IPS DF 6.9 (cell line): Measurements from ENCODE around the gene NOX5.

ENCODE experiments used
- DNase-seq: peaks from one replicate; pipeline ENCODE4 v3.0.0-alpha.2; 2013; ENCODE audit warnings: low read depth, low spot score
- H3K27ac ChIP-seq: one replicate; pipeline ENCODE4 v1.5.1; 2013; ENCODE audit warnings: low read length, control low read depth
- H3K27me3 ChIP-seq: 2 replicates; pipeline ENCODE4 v1.6.1; 2013; ENCODE audit warnings: mild to moderate bottlenecking, low read length; ENCODE audit not compliant: control insufficient read depth, insufficient read depth
- H3K36me3 ChIP-seq: 2 replicates; pipeline ENCODE4 v1.6.1; 2013; ENCODE audit warnings: low read length; ENCODE audit not compliant: control insufficient read depth, insufficient read depth
- H3K4me1 ChIP-seq: 2 replicates; pipeline ENCODE4 v1.6.1; 2013; ENCODE audit warnings: low read length; ENCODE audit not compliant: control insufficient read depth, insufficient read depth
- H3K4me3 ChIP-seq: 2 replicates; pipeline ENCODE4 v1.5.1; 2013; ENCODE audit warnings: mild to moderate bottlenecking, low read length
- H3K9me3 ChIP-seq: 2 replicates; pipeline ENCODE4 v1.6.1; 2013; ENCODE audit warnings: low read length, inconsistent platforms; ENCODE audit not compliant: control insufficient read depth, insufficient read depth
- WGBS: extraction: QIAGEN DNeasy Blood & Tissue Kit; methylation state at CpG from one replicate; pipeline ENCODE4 v1.1.7; 2013; ENCODE audit warnings: mixed read lengths, missing lambda C conversion rate; ENCODE audit not compliant: insufficient read length, insufficient coverage; 5-methylcytosine and 5-hydroxymethylcytosine counted together

NOX5 gene

DNA sequence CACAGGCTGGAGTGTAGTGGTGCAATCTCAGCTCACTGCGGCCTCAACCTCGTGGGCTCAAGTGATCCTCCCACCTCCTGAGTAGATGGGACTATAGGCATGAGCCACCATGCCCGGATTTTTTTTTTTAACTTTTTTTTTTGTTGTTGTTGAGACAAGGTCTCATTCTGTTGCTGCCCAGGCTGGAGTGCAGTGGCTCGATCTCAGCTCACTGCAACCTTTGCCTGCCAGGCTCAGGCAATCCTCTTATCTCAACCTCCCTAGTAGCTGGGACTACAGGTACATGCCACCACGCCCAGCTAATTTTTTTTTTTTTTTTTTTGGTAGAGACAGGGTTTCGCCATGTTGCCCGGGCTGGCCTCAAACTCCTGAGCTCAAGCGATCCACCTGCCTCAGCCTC lies 64.1 kb downstream of the NOX5 start:
- H3K27me3 ChIP-seq: no peaks in the 10 kb centered on the region
- H3K4me1 ChIP-seq: peaks cover 7% of the 10 kb centered on the region
- no peak for DNase-seq
- no CpG with 5 or more reads among the region's 8 CpGs for WGBS
- no peak overlapping the region for H3K4me3 ChIP-seq
- H3K36me3 ChIP-seq: no peaks in the 10 kb centered on the region
- H3K9me3 ChIP-seq: no peaks in the 10 kb centered on the region
- H3K27ac ChIP-seq: no peak overlapping the region

DNA sequence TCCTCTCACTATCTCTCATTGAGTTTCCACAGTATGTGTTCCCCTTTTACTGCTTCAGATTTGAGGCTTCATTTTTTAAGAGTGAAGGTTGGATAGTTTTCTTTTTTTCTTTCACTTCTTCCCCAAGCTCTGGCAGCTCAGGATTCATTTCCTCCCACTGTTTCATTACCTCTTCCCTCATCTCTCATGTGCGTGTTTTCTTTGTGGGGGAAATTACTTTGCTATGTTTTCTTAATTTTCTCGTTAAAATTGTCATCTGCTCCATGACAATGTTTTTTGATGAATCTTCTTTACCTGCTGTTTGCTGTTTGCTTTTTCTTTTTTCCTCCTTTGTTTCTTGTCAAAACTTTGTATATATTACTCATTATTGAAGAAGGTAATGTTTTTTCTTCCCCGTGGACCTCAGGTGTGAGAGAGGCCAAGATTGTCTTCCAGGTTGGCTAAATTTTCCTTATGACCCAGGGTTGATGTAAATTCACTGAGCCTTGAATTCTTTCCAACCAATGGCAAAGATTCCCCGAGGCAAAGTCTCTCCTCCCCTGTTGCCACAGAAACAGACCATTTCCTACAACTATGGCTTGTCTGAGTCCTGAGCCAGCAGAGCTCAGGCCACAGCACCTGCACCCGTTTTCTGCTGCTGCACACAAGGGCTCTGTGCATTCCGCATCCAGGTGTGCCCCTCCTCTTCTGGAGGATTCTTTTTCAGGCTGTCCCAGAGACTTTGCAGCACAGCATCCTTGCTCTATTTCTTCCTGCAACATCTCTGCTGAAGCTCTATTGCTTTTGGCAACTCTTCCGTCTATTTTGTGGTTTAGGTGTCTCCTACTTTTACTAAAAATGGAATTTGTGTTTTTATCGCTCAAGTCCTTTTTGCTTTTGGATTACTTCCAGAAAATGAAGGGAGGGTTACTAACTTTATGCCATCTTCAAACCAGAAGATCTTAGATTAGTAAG lies 66.1 kb downstream of the NOX5 start:
- no peaks in the 10 kb centered on the region for H3K36me3 ChIP-seq
- no peaks in the 10 kb centered on the region for H3K9me3 ChIP-seq
- no peak for DNase-seq
- peaks cover 10% of the 10 kb centered on the region for H3K4me1 ChIP-seq
- H3K4me3 ChIP-seq: no peak overlapping the region
- H3K27me3 ChIP-seq: no peaks in the 10 kb centered on the region
- H3K27ac ChIP-seq: no peak overlapping the region
- no CpG with 5 or more reads among the region's 8 CpGs for WGBS

DNA sequence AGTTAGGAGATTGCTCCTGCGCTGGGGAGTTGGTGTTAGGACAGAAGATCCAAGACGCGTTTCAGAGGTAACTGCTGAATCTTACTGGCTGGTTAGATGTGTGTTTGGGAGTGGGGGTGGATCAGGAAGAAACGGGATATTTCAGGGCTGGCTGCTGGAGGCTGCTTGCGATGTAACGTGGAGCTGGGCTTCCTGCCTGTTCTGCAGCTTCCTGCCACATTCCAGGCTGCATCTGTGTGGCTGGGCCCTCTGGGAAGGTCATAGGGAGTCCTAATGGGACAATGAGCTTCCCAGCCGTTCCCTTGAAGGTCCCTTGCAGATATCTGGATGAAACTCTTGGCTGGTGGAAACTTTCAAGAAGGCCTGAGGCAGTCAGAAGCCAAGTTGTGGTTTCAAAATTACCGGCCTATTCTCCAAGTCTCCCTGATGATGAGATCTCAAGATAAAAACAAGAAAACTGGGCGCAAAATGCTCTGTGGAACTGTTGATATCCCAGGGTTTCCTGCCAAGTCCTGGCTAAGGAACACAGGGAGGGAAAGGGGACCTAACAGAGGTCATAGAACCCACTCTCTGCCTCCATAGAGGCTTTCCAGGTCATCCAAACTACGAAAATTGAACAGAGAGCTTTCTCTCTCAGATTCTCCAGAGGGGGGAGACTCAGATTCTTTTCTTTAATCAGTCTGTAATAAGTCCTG lies 67.0 kb downstream of the NOX5 start:
- H3K36me3 ChIP-seq: no peaks in the 10 kb centered on the region
- no peaks in the 10 kb centered on the region for H3K27me3 ChIP-seq
- DNase-seq: no peak
- no peak overlapping the region for H3K27ac ChIP-seq
- no CpG with 5 or more reads among the region's 10 CpGs for WGBS
- no peaks in the 10 kb centered on the region for H3K9me3 ChIP-seq
- H3K4me1 ChIP-seq: peaks cover 10% of the 10 kb centered on the region
- no peak overlapping the region for H3K4me3 ChIP-seq

DNA sequence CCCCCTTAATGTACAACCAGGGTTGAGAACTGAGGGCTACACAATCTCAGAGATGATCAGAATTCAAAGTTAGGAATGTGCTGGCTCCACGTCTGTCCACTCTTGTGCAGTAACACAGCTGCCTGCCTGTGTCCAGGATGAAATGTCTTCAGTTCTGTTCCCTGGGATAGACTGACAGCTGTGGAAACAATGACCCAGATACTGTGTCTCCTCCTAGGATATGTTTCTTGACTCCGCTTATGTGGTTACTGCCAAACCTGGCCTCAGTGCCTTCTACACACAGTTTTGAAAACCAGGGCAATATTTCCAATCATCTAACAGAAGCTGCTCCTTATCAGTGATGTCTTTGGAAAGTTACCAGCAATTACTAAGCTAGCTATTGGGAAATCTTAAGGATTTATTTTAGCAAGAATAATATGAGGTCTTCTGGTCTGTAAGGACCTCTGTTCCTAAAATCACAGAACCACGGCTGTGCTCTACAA lies 67.6 kb downstream of the NOX5 start:
- no peaks in the 10 kb centered on the region for H3K36me3 ChIP-seq
- no peak overlapping the region for H3K4me3 ChIP-seq
- DNase-seq: no peak
- H3K4me1 ChIP-seq: peaks cover 11% of the 10 kb centered on the region
- H3K9me3 ChIP-seq: no peaks in the 10 kb centered on the region
- no CpG with 5 or more reads among the region's 3 CpGs for WGBS
- H3K27ac ChIP-seq: no peak overlapping the region
- H3K27me3 ChIP-seq: no peaks in the 10 kb centered on the region

DNA sequence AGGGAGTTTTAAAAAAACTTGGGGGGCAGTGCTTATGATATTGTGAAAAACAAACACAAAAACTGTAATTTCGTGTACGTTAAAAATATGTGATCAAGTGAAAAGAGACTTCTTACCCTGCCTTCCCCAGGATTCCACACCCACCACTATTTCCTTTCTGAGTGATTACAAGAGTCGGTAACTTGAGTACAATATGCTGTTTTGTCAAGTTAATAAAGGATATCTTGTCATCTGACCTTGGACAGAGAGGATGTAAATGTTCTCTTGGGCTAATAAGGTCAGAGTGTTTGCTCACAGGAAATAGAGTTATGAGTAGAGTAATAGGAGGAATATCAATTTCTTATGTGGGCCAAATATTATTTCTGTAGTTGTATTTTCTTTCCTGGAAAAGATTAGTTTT lies 68.1 kb downstream of the NOX5 start:
- no CpG with 5 or more reads among the region's 3 CpGs for WGBS
- H3K4me1 ChIP-seq: peaks cover 16% of the 10 kb centered on the region
- DNase-seq: no peak

DNA sequence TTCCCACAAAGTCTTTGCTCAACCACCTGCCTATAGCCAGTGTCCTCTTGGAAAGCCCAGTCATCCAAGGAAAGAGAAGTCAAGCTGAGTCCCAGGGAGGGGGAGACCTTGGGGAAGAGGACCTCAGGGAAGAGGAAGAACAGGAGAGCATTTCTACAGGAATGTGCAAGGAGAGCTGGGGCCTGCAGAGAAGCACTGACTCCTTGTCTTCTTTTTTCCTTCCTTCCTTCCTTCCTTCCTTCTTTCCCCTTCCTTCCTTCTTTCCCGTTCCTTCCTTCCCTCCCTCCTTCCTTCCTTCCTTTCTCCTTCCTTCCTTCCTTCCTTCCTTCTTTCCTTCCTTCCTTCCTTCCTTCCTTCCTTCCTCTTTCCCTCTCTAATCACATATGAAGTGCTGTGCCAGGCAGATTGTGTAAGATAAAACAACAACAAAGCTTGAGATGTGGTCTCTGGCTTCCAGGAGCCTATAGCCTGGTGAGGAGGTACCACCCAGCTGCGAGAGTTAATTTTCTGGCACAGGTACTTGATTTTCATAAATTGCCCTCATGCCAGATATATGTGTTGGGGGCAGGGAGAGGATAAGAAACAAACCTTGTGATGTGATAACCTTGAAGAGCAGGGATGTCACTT lies 70.0 kb downstream of the NOX5 start:
- no peak overlapping the region for H3K27ac ChIP-seq
- no peak overlapping the region for H3K4me3 ChIP-seq
- H3K4me1 ChIP-seq: peaks cover 26% of the 10 kb centered on the region
- no peak for DNase-seq
- no peaks in the 10 kb centered on the region for H3K36me3 ChIP-seq
- no peaks in the 10 kb centered on the region for H3K9me3 ChIP-seq
- WGBS: no CpG with 5 or more reads among the region's 2 CpGs
- H3K27me3 ChIP-seq: no peaks in the 10 kb centered on the region

More for the DNA sequence above, 68.1 kb downstream of the NOX5 start:
- Histone ChIP-seq H3K9me3 (no peaks in the 10 kb centered on the region), H3K4me3 (no peak overlapping the region), H3K36me3 (no peaks in the 10 kb centered on the region), H3K27ac (no peak overlapping the region), H3K27me3 (no peaks in the 10 kb centered on the region)

DNA sequence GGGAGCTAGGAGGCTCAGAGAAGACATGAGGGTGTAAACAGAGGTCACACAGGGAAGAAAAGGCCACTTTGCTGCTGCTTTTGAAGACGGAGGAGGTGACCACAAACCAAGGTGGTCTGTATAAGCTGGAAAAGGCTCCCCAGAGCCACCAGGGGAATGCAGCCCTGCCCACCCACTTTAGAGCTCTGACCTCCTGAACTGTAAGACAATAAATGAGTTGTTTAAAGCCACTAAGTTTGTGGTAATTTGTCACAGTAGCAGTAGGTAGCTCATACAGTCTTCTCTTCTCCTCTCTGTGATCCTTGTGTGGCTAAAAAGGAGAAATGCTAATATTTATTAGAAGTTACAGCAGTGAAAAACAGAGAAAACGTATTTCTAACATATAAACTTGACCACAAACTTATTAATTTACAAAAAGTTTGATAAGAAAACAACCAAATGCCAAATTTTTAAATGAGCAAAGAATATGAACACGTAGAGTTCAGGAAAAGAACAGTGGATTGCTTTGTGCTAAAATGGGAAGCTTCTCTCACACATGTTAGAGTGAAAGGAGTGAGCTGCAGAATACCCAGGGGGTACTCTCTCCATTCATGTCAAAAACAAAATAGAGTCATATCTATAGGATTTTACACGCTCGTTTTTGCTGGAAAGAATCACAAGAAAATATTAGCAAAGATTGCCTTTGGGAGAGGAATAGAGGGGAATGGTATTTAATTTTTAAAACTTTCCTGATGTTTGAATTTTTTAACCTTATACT lies 71.0 kb downstream of the NOX5 start:
- Histone ChIP-seq H3K9me3 (no peaks in the 10 kb centered on the region), H3K27me3 (no peaks in the 10 kb centered on the region), H3K36me3 (no peaks in the 10 kb centered on the region), H3K4me1 (peaks cover 30% of the 10 kb centered on the region), H3K27ac (no peak overlapping the region), H3K4me3 (no peak overlapping the region)
- no CpG with 5 or more reads among the region's 5 CpGs for WGBS
- no peak for DNase-seq

DNA sequence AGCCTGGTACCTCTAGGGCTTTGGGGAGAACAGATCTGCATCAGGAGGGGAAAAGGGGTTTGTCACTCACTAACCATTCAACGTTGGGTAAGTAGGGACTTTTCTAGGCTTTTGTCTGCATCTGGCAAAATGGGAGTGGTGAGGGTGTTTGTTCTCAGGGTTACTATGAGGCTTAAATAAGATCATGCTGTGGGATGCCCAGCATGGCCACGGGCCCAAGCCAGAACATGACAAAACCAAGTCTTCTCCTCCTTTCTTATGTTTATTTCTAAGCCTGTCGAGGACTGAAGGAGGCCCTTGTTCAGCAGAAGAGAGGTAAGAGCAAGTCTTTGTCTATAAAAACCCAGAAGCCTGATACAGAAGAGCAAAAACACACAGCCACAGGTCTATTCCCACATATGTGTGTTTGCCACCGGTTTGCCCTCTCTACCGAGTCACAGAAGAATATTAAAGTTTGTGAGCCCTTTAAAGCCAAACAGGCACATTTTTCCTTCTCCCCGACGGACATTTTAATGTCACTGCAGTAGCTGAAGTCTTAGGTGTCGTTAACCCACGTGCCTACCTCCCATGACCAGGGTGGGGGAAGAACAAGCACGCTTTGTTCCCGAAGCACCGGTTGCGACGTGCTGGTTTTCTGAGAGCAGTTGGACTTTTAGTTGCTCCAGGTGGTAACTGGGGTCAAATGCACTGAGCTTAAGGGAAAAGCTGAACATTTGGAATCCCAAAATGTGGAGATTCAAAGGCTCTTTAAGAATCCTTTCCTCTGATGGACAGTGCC lies 72.1 kb downstream of the NOX5 start:
- H3K4me3 ChIP-seq: no peak overlapping the region
- no peaks in the 10 kb centered on the region for H3K9me3 ChIP-seq
- peaks cover 27% of the 10 kb centered on the region for H3K4me1 ChIP-seq
- H3K36me3 ChIP-seq: no peaks in the 10 kb centered on the region
- no peaks in the 10 kb centered on the region for H3K27me3 ChIP-seq
- WGBS: no CpG with 5 or more reads among the region's 14 CpGs
- no peak for DNase-seq
- H3K27ac ChIP-seq: no peak overlapping the region

DNA sequence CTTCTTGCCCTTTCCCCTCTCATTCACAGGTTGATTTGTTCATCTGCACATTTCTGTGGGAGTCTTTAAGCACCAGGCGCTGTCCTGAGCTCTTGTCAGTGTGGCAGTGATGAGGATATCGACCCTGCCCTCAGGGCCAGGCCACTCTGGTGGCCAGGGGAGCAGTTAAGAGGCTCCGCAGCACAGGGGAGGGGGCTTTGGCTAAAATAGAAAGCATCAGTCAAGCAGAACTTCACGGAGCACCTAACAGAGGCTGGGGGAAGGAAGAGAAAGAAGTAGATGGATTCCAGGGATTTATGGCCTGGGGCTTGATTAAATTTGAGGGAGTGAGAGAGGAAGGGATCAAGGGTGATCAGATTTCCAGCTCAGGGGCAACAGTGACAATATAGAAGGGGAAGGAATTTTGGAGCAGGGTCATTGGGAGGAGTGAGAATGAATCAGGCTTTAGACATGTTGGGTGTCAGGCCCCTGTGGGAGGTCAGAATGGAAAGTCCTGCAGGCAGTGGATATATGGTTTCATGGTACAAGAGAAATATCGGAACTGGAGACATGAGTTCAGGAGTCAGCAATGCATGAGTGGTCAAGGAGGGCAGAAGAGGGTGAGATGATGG lies 73.0 kb downstream of the NOX5 start:
- Histone ChIP-seq H3K36me3 (no peaks in the 10 kb centered on the region), H3K27ac (no peak overlapping the region), H3K27me3 (no peaks in the 10 kb centered on the region), H3K9me3 (no peaks in the 10 kb centered on the region), H3K4me3 (no peak overlapping the region), H3K4me1 (peaks cover 27% of the 10 kb centered on the region)
- WGBS: no CpG with 5 or more reads among the region's 5 CpGs
- DNase-seq: no peak
